Measurements from ENCODE around the gene ZBTB14.

Gene ZBTB14

GRCh38 chr18:5275872-5276271, 19.7 kb downstream of the ZBTB14 start:
- no peaks in the 10 kb centered on the region for H3F3A ChIP-seq (ENCODE audit: insufficient read depth, low read length)
- no peak overlapping the region for H3K4me2 ChIP-seq (ENCODE audit: low read depth, low read length)
- H2AFZ ChIP-seq (ENCODE audit: low read length) = no peak overlapping the region
- H3K9me2 ChIP-seq (replicated peaks; ENCODE audit: insufficient read depth, low read length) = no peaks in the 10 kb centered on the region
- H3K27me3 ChIP-seq (replicated peaks; ENCODE audit: insufficient read depth, low read length) = no peaks in the 10 kb centered on the region
- no peaks in the 10 kb centered on the region for H3K36me3 ChIP-seq (replicated peaks; ENCODE audit: insufficient read depth, low read length)
- TF ChIP-seq EZH2phosphoT487 (IDR thresholded peaks at IDR 0.05; ENCODE audit: low read length) (no peak), EZH2 (optimal IDR thresholded peaks at IDR 0.05; ENCODE audit: low read depth, low read length) (no peak), CTCF (IDR thresholded peaks at IDR 0.05; ENCODE audit: low read length) (no peak)
- H3K4me3 ChIP-seq (ENCODE audit: low read length) = no peak overlapping the region
- H3K9ac ChIP-seq (ENCODE audit: low read length) = no peak overlapping the region
- no peak for DNase-seq
- no peaks in the 10 kb centered on the region for H3K4me1 ChIP-seq (ENCODE audit: low read length)
- H3K79me2 ChIP-seq (ENCODE audit: low read length) = no peaks in the 10 kb centered on the region
- H3K27ac ChIP-seq (ENCODE audit: low read length) = no peak overlapping the region
- no peaks in the 10 kb centered on the region for H3K9me3 ChIP-seq (replicated peaks; ENCODE audit: insufficient read depth, low read length)
- H4K20me1 ChIP-seq (ENCODE audit: insufficient read depth, low read length) = no peaks in the 10 kb centered on the region

- no peak overlapping the region for H3K4me2 ChIP-seq (ENCODE audit: low read depth, low read length)
- H3K9ac ChIP-seq (ENCODE audit: low read length) = no peak overlapping the region
- H3K27ac ChIP-seq (ENCODE audit: low read length) = no peak overlapping the region
- no peaks in the 10 kb centered on the region for H3K27me3 ChIP-seq (replicated peaks; ENCODE audit: insufficient read depth, low read length)
- H2AFZ ChIP-seq (ENCODE audit: low read length) = no peak overlapping the region
- no peaks in the 10 kb centered on the region for H3K4me1 ChIP-seq (ENCODE audit: low read length)
- H4K20me1 ChIP-seq (ENCODE audit: insufficient read depth, low read length) = no peaks in the 10 kb centered on the region
- H3K4me3 ChIP-seq (ENCODE audit: low read length) = no peak overlapping the region
- no peak for DNase-seq
- no peaks in the 10 kb centered on the region for H3K9me3 ChIP-seq (replicated peaks; ENCODE audit: insufficient read depth, low read length)
- H3K9me2 ChIP-seq (replicated peaks; ENCODE audit: insufficient read depth, low read length) = no peaks in the 10 kb centered on the region
- TF ChIP-seq EZH2 (optimal IDR thresholded peaks at IDR 0.05; ENCODE audit: low read depth, low read length) (no peak), CTCF (IDR thresholded peaks at IDR 0.05; ENCODE audit: low read length) (no peak), EZH2phosphoT487 (IDR thresholded peaks at IDR 0.05; ENCODE audit: low read length) (no peak)
- no peaks in the 10 kb centered on the region for H3K79me2 ChIP-seq (ENCODE audit: low read length)
- H3F3A ChIP-seq (ENCODE audit: insufficient read depth, low read length) = no peaks in the 10 kb centered on the region
- H3K36me3 ChIP-seq (replicated peaks; ENCODE audit: insufficient read depth, low read length) = no peaks in the 10 kb centered on the region
These were observed 26.7 kb downstream of the ZBTB14 start for GRCh38 chr18:5268874-5269273.

GRCh38 chr18:5266721-5267120, 28.8 kb downstream of the ZBTB14 start:
- H3K27me3 ChIP-seq (replicated peaks; ENCODE audit: insufficient read depth, low read length) = no peaks in the 10 kb centered on the region
- no peak overlapping the region for H3K27ac ChIP-seq (ENCODE audit: low read length)
- H3K4me2 ChIP-seq (ENCODE audit: low read depth, low read length) = no peak overlapping the region
- no peak overlapping the region for H3K4me3 ChIP-seq (ENCODE audit: low read length)
- H3K36me3 ChIP-seq (replicated peaks; ENCODE audit: insufficient read depth, low read length) = no peaks in the 10 kb centered on the region
- H3K9me2 ChIP-seq (replicated peaks; ENCODE audit: insufficient read depth, low read length) = no peaks in the 10 kb centered on the region
- H3K4me1 ChIP-seq (ENCODE audit: low read length) = no peaks in the 10 kb centered on the region
- no peak overlapping the region for H2AFZ ChIP-seq (ENCODE audit: low read length)
- no peaks in the 10 kb centered on the region for H3F3A ChIP-seq (ENCODE audit: insufficient read depth, low read length)
- H3K79me2 ChIP-seq (ENCODE audit: low read length) = no peaks in the 10 kb centered on the region
- H3K9ac ChIP-seq (ENCODE audit: low read length) = no peak overlapping the region
- DNase-seq = no peak
- TF ChIP-seq EZH2 (optimal IDR thresholded peaks at IDR 0.05; ENCODE audit: low read depth, low read length) (no peak), EZH2phosphoT487 (IDR thresholded peaks at IDR 0.05; ENCODE audit: low read length) (no peak)
- H3K9me3 ChIP-seq (replicated peaks; ENCODE audit: insufficient read depth, low read length) = no peaks in the 10 kb centered on the region
- no peaks in the 10 kb centered on the region for H4K20me1 ChIP-seq (ENCODE audit: insufficient read depth, low read length)

- no peak overlapping the region for H3K4me3 ChIP-seq (ENCODE audit: low read length)
- no peak overlapping the region for H3K27ac ChIP-seq (ENCODE audit: low read length)
- no peaks in the 10 kb centered on the region for H3F3A ChIP-seq (ENCODE audit: insufficient read depth, low read length)
- no peaks in the 10 kb centered on the region for H3K79me2 ChIP-seq (ENCODE audit: low read length)
- no peaks in the 10 kb centered on the region for H4K20me1 ChIP-seq (ENCODE audit: insufficient read depth, low read length)
- no peak overlapping the region for H2AFZ ChIP-seq (ENCODE audit: low read length)
- no peaks in the 10 kb centered on the region for H3K9me2 ChIP-seq (replicated peaks; ENCODE audit: insufficient read depth, low read length)
- H3K27me3 ChIP-seq (replicated peaks; ENCODE audit: insufficient read depth, low read length) = no peaks in the 10 kb centered on the region
- no peaks in the 10 kb centered on the region for H3K9me3 ChIP-seq (replicated peaks; ENCODE audit: insufficient read depth, low read length)
- H3K4me1 ChIP-seq (ENCODE audit: low read length) = no peaks in the 10 kb centered on the region
- peak; percentile 32 for DNase-seq
- no peak for TF ChIP-seq EZH2phosphoT487 (IDR thresholded peaks at IDR 0.05; ENCODE audit: low read length)
- H3K36me3 ChIP-seq (replicated peaks; ENCODE audit: insufficient read depth, low read length) = no peaks in the 10 kb centered on the region
- H3K4me2 ChIP-seq (ENCODE audit: low read depth, low read length) = no peak overlapping the region
- H3K9ac ChIP-seq (ENCODE audit: low read length) = no peak overlapping the region
These were observed 41.6 kb downstream of the ZBTB14 start for GRCh38 chr18:5253910-5254309.

Data from MM.1S (cell line).